H4 (cell line): Measurements from ENCODE around the gene GPR157. TPM values are rescaled to one million over a fixed set of nuclear protein-coding genes. Genes with fewer than 3 reads are reported as not detected.
"Not testable (repeated sequence)": the region's sequence is repeated elsewhere in the genome, so short reads cannot be mapped to it uniquely, and the experiment has no call there.

Experiments
- DNase-seq: peaks from one replicate; pipeline ENCODE4 v3.0.0-alpha.2; 2015; ENCODE audit warnings: low spot score
- total RNA-seq: library from RNA; depleted of rRNA; stranded (reverse); fragments of >200 nt; shearing (Covaris generic); gene quantifications from 2 replicates; pipeline ENCODE4 v1.2.3, GENCODE V29; 2014

The GPR157 gene
- total RNA-seq, 1 experiment from 2014 or later, result 1.9 TPM

DNA sequence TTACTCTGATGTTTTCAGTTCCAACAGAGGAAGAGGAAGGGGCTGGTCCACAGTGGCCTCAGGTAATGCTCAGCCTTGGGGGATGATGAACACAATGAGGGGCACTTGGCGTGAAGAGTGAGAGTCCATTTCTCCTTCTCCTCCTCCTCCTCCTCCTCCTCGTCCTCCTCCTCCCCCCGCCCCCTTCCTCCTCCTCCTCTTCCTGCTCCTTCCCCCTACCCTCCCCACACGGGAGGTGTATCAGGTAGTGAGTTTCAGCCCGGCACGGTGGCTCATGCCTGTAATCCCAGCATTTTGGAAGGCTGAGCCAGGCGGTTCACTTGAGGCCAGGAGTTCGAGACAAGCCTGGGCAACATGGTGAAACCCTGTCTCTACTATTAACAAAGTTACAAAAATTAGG, 17.3 kb upstream of the GPR157 start:
- no peak for DNase-seq

GRCh38 chr1:9145714-9146113, 16.8 kb upstream of the GPR157 start:
- no peak for DNase-seq

- DNase-seq, result peak; percentile 30
Observed at GRCh38 chr1:9145021-9145668, 16.2 kb upstream of the GPR157 start.

DNA sequence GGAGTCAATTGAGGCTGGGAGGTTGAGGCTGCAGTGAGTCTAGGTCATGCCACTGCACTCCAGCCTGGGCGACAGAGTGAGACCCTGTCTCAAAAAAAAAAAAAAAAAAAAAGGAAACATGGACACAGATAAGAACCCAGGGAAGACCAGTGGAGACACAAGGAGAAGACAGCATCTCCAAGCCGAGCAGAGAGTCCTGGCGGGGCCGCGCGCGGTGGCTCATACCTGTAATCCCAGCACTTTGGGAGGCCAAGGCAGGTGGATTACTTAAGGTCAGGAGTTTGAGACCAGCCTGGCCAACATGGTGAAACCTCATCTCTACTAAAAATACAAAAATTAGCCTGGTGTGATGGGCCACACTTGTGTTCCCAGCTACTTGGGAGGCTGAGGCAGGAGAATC, 15.6 kb upstream of the GPR157 start:
- DNase-seq, result not testable (repeated sequence)

GRCh38 chr1:9143250-9143649, 14.3 kb upstream of the GPR157 start:
- DNase-seq, result peak; percentile 62

- no peak for DNase-seq
Observed at GRCh38 chr1:9139930-9140329, 11.0 kb upstream of the GPR157 start.

GRCh38 chr1:9136932-9137331, 8.0 kb upstream of the GPR157 start:
- no peak for DNase-seq

DNA sequence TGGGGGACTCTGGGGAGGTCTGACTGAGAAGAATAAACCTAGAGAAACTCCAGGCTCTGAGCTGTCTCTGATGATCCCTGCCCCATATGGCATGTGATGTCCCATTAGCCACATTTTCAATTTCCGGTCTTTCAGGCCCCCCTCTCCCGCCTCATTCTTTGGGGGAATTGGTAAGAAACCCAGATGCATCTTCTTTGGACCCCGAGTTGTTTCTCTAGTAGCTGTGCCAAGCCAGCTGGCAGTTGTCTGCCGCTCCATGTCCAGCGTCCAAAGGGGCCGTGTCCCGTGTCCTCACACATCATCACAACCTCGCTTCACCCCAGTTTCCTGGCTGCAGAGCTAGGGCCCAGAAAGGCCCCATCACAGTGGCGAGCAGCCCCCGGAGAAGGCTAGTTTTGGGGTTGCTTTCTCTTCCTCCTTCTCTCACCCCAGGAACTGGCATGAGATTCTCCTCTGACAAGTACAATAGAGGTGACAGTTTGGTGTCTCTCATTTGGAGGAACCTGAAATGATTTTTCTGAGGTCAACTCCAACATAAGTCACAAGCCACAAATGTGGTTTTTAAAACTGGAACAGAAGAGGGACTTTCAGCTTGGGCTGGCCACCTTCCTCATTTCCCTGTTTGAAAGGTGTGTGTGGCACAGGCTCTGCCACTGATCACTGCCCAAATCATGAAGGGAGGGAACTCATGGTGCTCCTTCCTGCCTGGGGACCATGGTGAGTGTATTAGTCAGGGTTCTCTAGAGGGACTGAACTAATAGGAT, 6.4 kb upstream of the GPR157 start:
- DNase-seq, result no peak

- no peak for DNase-seq
Observed at GRCh38 chr1:9133870-9134585, 5.1 kb upstream of the GPR157 start.

- DNase-seq, result peak; percentile 41
Observed at GRCh38 chr1:9129266-9130041, 552 bp upstream of the GPR157 start.

DNA sequence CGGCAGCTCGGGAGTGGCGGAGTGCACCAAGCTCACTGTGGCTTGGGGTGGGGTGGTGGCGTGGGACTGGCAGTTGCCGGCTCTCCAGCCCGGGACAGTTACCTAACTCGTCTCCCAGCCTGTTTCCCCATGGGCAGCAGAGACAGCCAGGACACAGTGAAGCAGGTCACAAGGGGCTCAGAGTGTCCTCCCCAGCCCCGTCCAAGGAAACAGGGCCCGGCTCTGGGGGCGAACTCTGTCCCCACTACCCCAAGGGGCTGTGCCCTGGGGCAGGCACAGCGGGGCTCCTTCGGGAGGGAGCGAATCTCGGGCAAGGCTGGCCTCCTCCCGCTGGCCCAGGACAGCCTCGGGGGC, 759 bp downstream of the GPR157 start:
- no peak for DNase-seq

DNA sequence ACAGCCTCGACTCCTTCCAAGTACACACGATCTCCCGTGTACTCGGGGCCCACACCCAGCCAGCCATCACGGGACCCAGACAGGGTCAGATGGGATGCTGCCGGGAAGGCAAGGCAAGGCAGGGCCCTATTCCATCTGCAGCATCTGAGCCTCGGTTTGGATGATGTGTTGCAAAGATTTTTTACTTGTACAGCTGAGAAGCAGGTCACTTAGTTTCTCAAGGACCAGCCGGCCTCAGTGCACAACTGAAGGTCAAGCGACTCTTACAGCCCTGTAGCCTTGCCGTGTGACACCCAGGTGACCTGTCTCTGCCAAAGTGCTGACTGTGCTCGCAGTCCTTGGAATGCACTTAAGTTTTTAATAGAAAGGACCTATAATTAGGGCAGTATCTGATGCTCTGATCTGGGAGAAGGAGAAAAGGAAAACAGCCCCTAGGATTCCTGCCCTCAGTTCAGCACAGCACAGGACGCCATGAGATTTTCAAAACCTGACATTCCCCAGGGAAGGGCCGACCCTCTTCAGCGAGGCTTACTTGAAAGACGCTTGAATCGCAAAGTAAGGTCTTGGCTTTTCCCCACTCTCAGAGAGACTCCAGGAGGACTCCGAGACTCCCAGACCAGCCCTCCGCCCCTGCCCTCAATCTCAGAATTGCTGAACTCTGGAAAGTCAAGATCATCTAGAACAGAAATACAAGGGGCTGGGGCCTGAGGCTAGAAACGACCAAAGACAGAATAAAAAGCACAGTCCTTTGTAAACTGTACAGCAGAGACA, 1.3 kb downstream of the GPR157 start:
- DNase-seq, result no peak

DNA sequence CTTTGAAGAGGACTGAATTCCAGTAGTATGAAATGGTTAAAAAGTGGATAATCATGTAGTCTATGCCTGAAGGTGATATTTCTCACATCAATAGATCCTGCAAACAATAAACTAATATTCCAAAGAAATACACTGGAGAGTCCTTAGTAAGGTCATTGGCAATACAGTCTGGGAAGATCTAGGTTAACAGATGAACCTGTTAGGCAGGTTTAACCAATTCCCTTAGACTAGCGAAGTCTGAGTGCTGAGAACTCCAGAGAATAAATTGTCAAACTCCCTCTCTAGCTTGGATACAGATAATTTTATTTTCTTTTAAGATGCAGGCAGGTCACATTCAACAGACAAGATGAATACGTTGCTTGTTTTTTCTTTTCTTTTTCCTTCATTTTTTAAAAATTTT, 2.4 kb downstream of the GPR157 start:
- no peak for DNase-seq

DNA sequence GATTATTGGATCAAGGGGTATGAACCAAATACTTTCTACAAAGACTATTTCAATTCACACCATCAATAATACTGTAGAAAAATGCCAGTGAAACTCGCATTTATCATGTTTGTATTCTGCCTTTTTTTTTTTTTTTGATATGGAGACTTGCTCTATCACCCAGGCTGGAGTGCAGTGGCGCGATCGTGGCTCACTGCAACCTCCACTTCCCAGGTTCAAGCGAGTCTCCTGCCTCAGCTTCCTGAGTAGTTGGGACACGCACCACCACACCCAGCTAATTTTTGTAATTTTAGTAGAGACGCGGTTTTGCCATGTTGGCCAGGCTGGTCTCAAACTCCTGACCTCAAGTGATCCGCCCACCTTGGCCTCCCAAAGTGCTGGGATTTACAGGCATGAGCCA, 3.1 kb downstream of the GPR157 start:
- not testable (repeated sequence) for DNase-seq

DNA sequence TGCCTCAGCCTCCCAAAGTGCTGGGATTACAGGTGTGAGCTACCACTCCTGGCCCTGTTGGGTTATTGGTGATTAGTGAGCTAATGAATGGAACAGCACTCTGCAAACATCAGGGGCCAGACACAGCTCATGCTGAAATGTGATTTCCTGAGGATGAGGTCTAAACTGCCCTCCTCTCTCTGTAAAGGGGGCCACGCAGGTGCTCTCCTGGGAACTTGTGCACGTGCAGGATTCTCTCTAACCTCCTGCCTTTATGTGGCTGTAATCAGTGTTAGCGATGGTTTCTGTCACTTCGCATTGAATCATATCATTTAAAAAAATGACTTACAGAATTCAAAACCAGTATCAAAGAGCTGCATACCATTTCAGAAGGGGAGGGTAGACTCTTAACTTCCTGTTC, 3.6 kb downstream of the GPR157 start:
- no peak for DNase-seq

DNA sequence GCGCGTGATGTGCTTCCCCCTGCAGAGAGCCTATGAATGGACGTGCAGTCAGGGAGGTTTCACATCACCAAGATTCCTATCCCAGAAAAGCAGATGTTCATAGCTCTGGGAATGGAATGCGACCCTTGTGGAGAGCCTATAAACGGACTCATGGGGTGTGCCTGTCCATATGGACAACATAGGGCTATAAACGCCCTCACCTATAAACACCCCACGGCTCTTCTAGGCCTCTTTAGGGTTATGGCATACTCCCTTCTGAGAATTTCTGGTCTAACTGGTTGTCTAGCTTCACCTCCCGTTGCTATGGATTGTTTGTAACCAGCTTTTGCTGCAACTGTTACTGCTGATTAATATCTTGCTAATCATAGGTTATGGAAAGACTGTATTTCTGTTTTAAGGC, 4.5 kb downstream of the GPR157 start:
- DNase-seq, result not testable (repeated sequence)

- DNase-seq, result not testable (repeated sequence)
Observed at GRCh38 chr1:9123665-9124064, 5.2 kb downstream of the GPR157 start.

GRCh38 chr1:9121496-9122409, 7.1 kb downstream of the GPR157 start:
- DNase-seq, result no peak

GRCh38 chr1:9120312-9120958, 8.5 kb downstream of the GPR157 start:
- DNase-seq, result no peak

DNA sequence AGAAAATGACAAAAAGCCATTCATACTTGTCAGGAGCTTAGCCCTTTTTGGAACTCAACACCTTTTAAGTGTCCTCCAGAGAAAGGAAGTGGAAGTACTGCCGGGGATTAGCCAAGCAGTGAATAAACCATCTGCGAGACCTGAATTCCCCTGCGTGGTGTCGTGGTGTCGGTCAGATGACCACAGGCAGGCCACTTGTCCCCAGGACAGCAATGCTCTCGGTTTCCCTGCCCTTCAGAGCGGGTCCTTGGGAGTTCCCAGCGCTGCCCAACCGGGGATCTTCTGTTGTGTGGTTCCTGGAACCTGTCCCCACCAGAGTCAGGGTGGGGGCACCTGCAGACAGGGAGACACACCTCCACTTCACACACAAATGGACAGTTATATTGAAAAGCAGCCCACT, 9.2 kb downstream of the GPR157 start:
- no peak for DNase-seq
